K562 (cell line): Measurements from ENCODE around the gene PDE4D. TPM values are rescaled to one million over a fixed set of nuclear protein-coding genes. Genes with fewer than 3 reads are reported as not detected.

ENCODE experiments used
- BRF1 ChIP-seq: IDR thresholded peaks from 3 replicates; pipeline ENCODE4 v1.6.1; 2011; ENCODE audit warnings: borderline replicate concordance, mild to moderate bottlenecking; ENCODE audit not compliant: insufficient read length; ENCODE audit errors: extremely low read depth
- CUX1 ChIP-seq: fragments of 200-800 bp; sonication (Bioruptor generic); IDR thresholded peaks from 2 replicates; pipeline ENCODE4 v1.6.1; 2016; ENCODE audit warnings: missing genetic modification characterization, missing compliant biosample characterization
- DACH1 ChIP-seq: fragments of 450-650 bp; IDR thresholded peaks from 2 replicates; pipeline ENCODE4 v1.6.1; 2018; ENCODE audit not compliant: partially characterized antibody
- KAT8 ChIP-seq: fragments of 450-650 bp; IDR thresholded peaks from 2 replicates; pipeline ENCODE4 v1.6.1; 2016; ENCODE audit warnings: low read depth, mild to moderate bottlenecking
- POLR2H ChIP-seq: IDR thresholded peaks from 2 replicates; pipeline ENCODE4 v1.6.1; 2016; ENCODE audit warnings: missing genetic modification characterization, low read depth, mild to moderate bottlenecking, control low read depth, missing compliant biosample characterization, moderate library complexity
- RBBP5 ChIP-seq: fragments of 200-600 bp; sonication (generic); IDR thresholded peaks from 2 replicates; pipeline ENCODE4 v1.6.1; 2012; ENCODE audit warnings: borderline replicate concordance, mild to moderate bottlenecking, low read length, control low read depth, inconsistent platforms; ENCODE audit not compliant: insufficient read depth, poor library complexity, severe bottlenecking
- RBM17 ChIP-seq: fragments of 200-400 bp; formaldehyde crosslinking; IDR thresholded peaks from 2 replicates; pipeline ENCODE4 v1.6.1; 2017; ENCODE audit warnings: low read depth, mild to moderate bottlenecking, low read length, borderline replicate concordance
- SP2 ChIP-seq: IDR thresholded peaks from 2 replicates; pipeline ENCODE4 v1.6.1; 2011; ENCODE audit warnings: mild to moderate bottlenecking, low read depth, low read length, moderate library complexity; ENCODE audit not compliant: poor library complexity, severe bottlenecking; ENCODE audit errors: extremely low read depth
- ZNF79 ChIP-seq: fragments of 250-450 bp; sonication (Bioruptor Pico); IDR thresholded peaks from 2 replicates; pipeline ENCODE4 v1.4.0; 2020; ENCODE audit warnings: low read depth, mild to moderate bottlenecking, moderate library complexity
- polyA plus RNA-seq, 8 experiments: library from polyadenylated mRNA; depleted of rRNA in 4 of 8; stranded (reverse) in 5 of 8; unstranded in 3 of 8; fragments of >200 nt; fragmentation: Nextera tagmentation in 2 of 8; fragmentation: Illumina TruSeq in 1 of 8; extraction: Ambion mirVana in 2 of 8; extraction: Trizol in 1 of 8; gene quantifications; 2 replicates each; pipeline versions ENCODE4 v1.2.1 to v1.2.3, GENCODE V29; 2011 to 2014; ENCODE audit warnings: inconsistent platforms in 1 of 8, missing spikeins in 1 of 8
- total RNA-seq, 7 experiments: library from RNA; depleted of rRNA in 6 of 7; stranded (reverse); fragments of >200 nt in 6 of 7; fragmentation: Illumina TruSeq in 2 of 7; extraction: Trizol in 2 of 7; gene quantifications; 2 replicates each; pipeline versions ENCODE4 v1.2.1 to v1.2.3, GENCODE V29; 2011 to 2021; ENCODE audit warnings: low replicate concordance in 1 of 7

PDE4D gene
- total and polyA plus RNA-seq, 9 of the 15 experiments (the other 6 are each of a cell fraction or from before 2014, with no cell fraction given), result 0.04 to 0.46 (median 0.13) TPM

GRCh38 chr5:59019078-59019477 is 874.4 kb downstream of the PDE4D start (continued):
- TF ChIP-seq CUX1 (CRISPR knock-in tag) (no peak), RBM17 (no peak), DACH1 (no peak), SP2 (no peak), POLR2H (tag) (no peak), RBBP5 (no peak), BRF1 (no peak), ZNF79 (CRISPR knock-in tag) (no peak), KAT8 (no peak)
